K562 (cell line): ENCODE measurements around the gene SERTAD3. TPM values are rescaled to one million over a fixed set of nuclear protein-coding genes. Genes with fewer than 3 reads are reported as not detected.

Experiments used
- BCOR ChIP-seq: fragments of 450-650 bp; IDR thresholded peaks from 2 replicates; pipeline ENCODE4 v1.6.1; 2016
- CCAR2 ChIP-seq: fragments of 200-400 bp; formaldehyde crosslinking; IDR thresholded peaks from 2 replicates; pipeline ENCODE4 v1.6.1; 2017; ENCODE audit warnings: mild to moderate bottlenecking, low read depth, low read length
- DMBX1 ChIP-seq: fragments of 250-450 bp; sonication (Bioruptor Pico); IDR thresholded peaks from 2 replicates; pipeline ENCODE4 v1.8.0; 2022; ENCODE audit warnings: inconsistent platforms, mild to moderate bottlenecking, moderate library complexity, borderline replicate concordance
- ETS2 ChIP-seq: IDR thresholded peaks from 2 replicates; pipeline ENCODE4 v1.6.1; 2016; ENCODE audit warnings: borderline replicate concordance, missing genetic modification characterization, mild to moderate bottlenecking, moderate library complexity, missing compliant biosample characterization; ENCODE audit not compliant: poor library complexity, severe bottlenecking
- FOXK2 ChIP-seq, 2 experiments: fragments of 450-650 bp; IDR thresholded peaks in 1 of 2; conservative IDR thresholded peaks in 1 of 2; 2 replicates each; pipeline ENCODE4 v1.6.1; 2016; ENCODE audit warnings: low read depth in 2 of 2, mild to moderate bottlenecking in 1 of 2
- JUND ChIP-seq, 2 experiments: IDR thresholded peaks; 2 replicates in 1 of 2; 3 replicates in 1 of 2; pipeline ENCODE4 v1.6.1; 2011; ENCODE audit warnings: borderline replicate concordance in 2 of 2, low read depth in 2 of 2, low read length in 2 of 2, improper control_type of control experiment in 1 of 2, missing biosample characterization in 1 of 2, missing genetic modification characterization in 1 of 2, missing genetic modification reagents in 1 of 2
- NR2F6 ChIP-seq: fragments of 450-650 bp; formaldehyde crosslinking; IDR thresholded peaks from 2 replicates; pipeline ENCODE4 v1.4.0; 2020; ENCODE audit warnings: mild to moderate bottlenecking
- REST ChIP-seq, 2 experiments: fragments of 450-650 bp; formaldehyde crosslinking in 1 of 2; IDR thresholded peaks; 2 replicates each; pipeline versions ENCODE4 v1.4.0 to v1.6.1; 2014 to 2020; ENCODE audit warnings: mild to moderate bottlenecking in 2 of 2, borderline replicate concordance in 1 of 2, low read depth in 1 of 2
- SMARCE1 ChIP-seq: fragments of 450-650 bp; IDR thresholded peaks from 2 replicates; pipeline ENCODE4 v1.7.1; 2016; ENCODE audit warnings: mild to moderate bottlenecking
- SNRNP70 ChIP-seq: fragments of 200-400 bp; formaldehyde crosslinking; optimal IDR thresholded peaks from 2 replicates; pipeline ENCODE3; 2017; ENCODE audit warnings: low read depth, low read length
- TAF15 ChIP-seq: fragments of 200-400 bp; formaldehyde crosslinking; IDR thresholded peaks from 2 replicates; pipeline ENCODE4 v1.6.1; 2017; ENCODE audit warnings: mild to moderate bottlenecking, low read depth, low read length, moderate library complexity
- ZKSCAN3 ChIP-seq: fragments of 250-450 bp; sonication (Bioruptor Pico); IDR thresholded peaks from 2 replicates; pipeline ENCODE4 v1.4.0; 2020
- ZNF12 ChIP-seq: sonication (generic); formaldehyde crosslinking; IDR thresholded peaks from 2 replicates; pipeline ENCODE4 v1.4.0; 2020; ENCODE audit warnings: mild to moderate bottlenecking, missing genetic modification reagents
- ZNF165 ChIP-seq: fragments of 250-450 bp; sonication (Bioruptor Pico); IDR thresholded peaks from 2 replicates; pipeline ENCODE4 v1.4.0; 2020; ENCODE audit warnings: borderline replicate concordance
- ZNF583 ChIP-seq: fragments of 250-450 bp; sonication (Bioruptor Pico); IDR thresholded peaks from 2 replicates; pipeline ENCODE4 v1.4.0; 2020
- ZNF696 ChIP-seq: fragments of 250-450 bp; sonication (Bioruptor Pico); conservative IDR thresholded peaks from 2 replicates; pipeline ENCODE4 v1.4.0; 2020; ENCODE audit warnings: mild to moderate bottlenecking, moderate library complexity
- ZNF699 ChIP-seq: fragments of 250-450 bp; sonication (Bioruptor Pico); IDR thresholded peaks from 2 replicates; pipeline ENCODE4 v1.8.0; 2021; ENCODE audit warnings: mild to moderate bottlenecking, moderate library complexity; ENCODE audit not compliant: insufficient replicate concordance
- ZNF764 ChIP-seq: fragments of 250-450 bp; sonication (Bioruptor Pico); IDR thresholded peaks from 2 replicates; pipeline ENCODE4 v1.4.0; 2020; ENCODE audit warnings: low read depth, mild to moderate bottlenecking, moderate library complexity
- ZSCAN32 ChIP-seq: fragments of 450-650 bp; formaldehyde crosslinking; IDR thresholded peaks from 2 replicates; pipeline ENCODE4 v1.4.0; 2020; ENCODE audit warnings: mild to moderate bottlenecking, moderate library complexity
- polyA plus RNA-seq, 8 experiments: library from polyadenylated mRNA; depleted of rRNA in 4 of 8; stranded (reverse) in 5 of 8; unstranded in 3 of 8; fragments of >200 nt; fragmentation: Nextera tagmentation in 2 of 8; fragmentation: Illumina TruSeq in 1 of 8; extraction: Ambion mirVana in 2 of 8; extraction: Trizol in 1 of 8; gene quantifications; 2 replicates each; pipeline versions ENCODE4 v1.2.1 to v1.2.3, GENCODE V29; 2011 to 2014; ENCODE audit warnings: inconsistent platforms in 1 of 8, missing spikeins in 1 of 8
- total RNA-seq, 7 experiments: library from RNA; depleted of rRNA in 6 of 7; stranded (reverse); fragments of >200 nt in 6 of 7; fragmentation: Illumina TruSeq in 2 of 7; extraction: Trizol in 2 of 7; gene quantifications; 2 replicates each; pipeline versions ENCODE4 v1.2.1 to v1.2.3, GENCODE V29; 2011 to 2021; ENCODE audit warnings: low replicate concordance in 1 of 7
- TF ChIP-seq, protein P1 (sequence below): fragments of 250-450 bp; sonication (Bioruptor Pico); IDR thresholded peaks from 2 replicates; pipeline ENCODE4 v1.9.0; 2021; ENCODE audit warnings: mild to moderate bottlenecking

Gene SERTAD3
- total and polyA plus RNA-seq, 9 of the 15 experiments (the other 6 are each of a cell fraction or from before 2014, with no cell fraction given), result 5.4 to 28.9 (median 17.5) TPM

GRCh38 chr19:40433391-40434216 lies 10.5 kb downstream of the SERTAD3 start (continued):
- TF ChIP-seq REST (IDR thresholded peaks at IDR 0.05; ENCODE audit: borderline replicate concordance) (peak; percentile 55), REST (CRISPR knock-in tag; IDR thresholded peaks at IDR 0.05; ENCODE audit: low read depth) (no peak), ZNF165 (CRISPR knock-in tag) (no peak), TAF15 (no peak), ZSCAN32 (CRISPR knock-in tag) (no peak), SMARCE1 (peak; percentile 10; the same call in 1 of the 2 replicates), BCOR (no peak), CCAR2 (no peak), ZNF583 (CRISPR knock-in tag) (peak; percentile 62; the same call in 1 of the 2 replicates), ZNF12 (no peak), ZNF696 (CRISPR knock-in tag) (no peak), ZNF764 (CRISPR knock-in tag) (no peak), ZKSCAN3 (CRISPR knock-in tag) (no peak), FOXK2 (conservative IDR thresholded peaks at IDR 0.05 in 1 of 2, IDR thresholded peaks at IDR 0.05 in 1 of 2; ENCODE audit: low read depth in 2 of 2) (no peak), ETS2 (tag) (no peak), SNRNP70 (no peak), DMBX1 (CRISPR knock-in tag) (no peak), JUND (IDR thresholded peaks at IDR 0.05; ENCODE audit: borderline replicate concordance, low read depth, low read length) (peak; percentile 3; the same call in 1 of the 2 replicates), JUND (tag; IDR thresholded peaks at IDR 0.05; ENCODE audit: borderline replicate concordance, low read depth, low read length) (0 out of 3 replicates have a peak, but pooled peaks have one; percentile 12), ZNF699 (CRISPR knock-in tag) (no peak), NR2F6 (CRISPR knock-in tag) (no peak)
- TF ChIP-seq, protein P1, sequence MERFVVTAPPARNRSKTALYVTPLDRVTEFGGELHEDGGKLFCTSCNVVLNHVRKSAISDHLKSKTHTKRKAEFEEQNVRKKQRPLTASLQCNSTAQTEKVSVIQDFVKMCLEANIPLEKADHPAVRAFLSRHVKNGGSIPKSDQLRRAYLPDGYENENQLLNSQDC (CRISPR knock-in tag), result no peak
